Stimulated activated effector memory CD8-positive, alpha-beta T cell treated with anti-CD3 and anti-CD28 coated beads, Interleukin-12 subunit alpha, Interleukin-12 subunit beta, amount 100 ng/mL, for 72 hours (primary cell): ENCODE data around the gene SMYD5.

Source experiments
- ATAC-seq: fragments of 150-1000 bp; cut with Tn5 transposase; 2 replicates; pipeline ENCODE4 v1.10.0; 2021
- DNase-seq, 2 donors: peaks; one replicate each; pipeline ENCODE4 v3.0.0; 2021 to 2022; ENCODE audit warnings: low spot score in 2 of 2
- H3K27ac Mint-ChIP-seq: one replicate; pipeline ENCODE4 v1.8.0; 2022; ENCODE audit warnings: mild to moderate bottlenecking, mixed read lengths
- H3K36me3 Mint-ChIP-seq: one replicate; pipeline ENCODE4 v1.8.0; 2022; ENCODE audit warnings: mild to moderate bottlenecking, mixed read lengths
- H3K4me1 Mint-ChIP-seq: one replicate; pipeline ENCODE4 v1.8.0; 2022; ENCODE audit warnings: mixed read lengths
- H3K4me3 Mint-ChIP-seq: one replicate; pipeline ENCODE4 v1.8.0; 2022; ENCODE audit warnings: mild to moderate bottlenecking, mixed read lengths
- H3K9me3 Mint-ChIP-seq: one replicate; pipeline ENCODE4 v1.8.0; 2022; ENCODE audit warnings: mixed read lengths

The SMYD5 gene

DNA sequence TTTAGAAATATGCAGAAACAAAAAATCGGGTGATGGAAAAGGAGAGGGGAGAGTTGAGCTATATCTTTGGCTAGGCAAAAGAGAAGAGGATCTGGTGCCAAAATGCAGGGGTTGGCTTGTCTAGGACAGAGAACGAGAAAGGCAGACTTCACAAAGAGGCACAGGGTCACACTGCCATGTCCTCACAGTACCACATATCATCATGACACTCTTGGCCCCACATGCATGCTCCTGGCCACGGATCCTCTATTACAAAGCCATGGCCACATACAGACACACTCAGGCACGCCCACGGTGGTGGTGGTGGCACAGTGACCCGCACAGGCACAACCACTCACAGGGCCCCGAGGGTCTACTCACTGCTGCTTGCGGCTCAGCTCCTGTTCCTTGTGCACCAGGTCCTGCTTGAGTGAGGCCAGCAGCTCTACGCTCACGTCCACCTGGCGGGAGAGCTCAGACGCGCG is 54.4 kb downstream of the SMYD5 start:
- peak overlapping the region; percentile 35 for H3K27ac Mint-ChIP-seq
- DNase-seq (no peak), ATAC-seq (no peak)
- H3K9me3 Mint-ChIP-seq, result no peaks in the 10 kb centered on the region
- peaks cover 27% of the 10 kb centered on the region for H3K4me1 Mint-ChIP-seq
- peak overlapping the region; percentile 40 for H3K4me3 Mint-ChIP-seq
- peaks cover 26% of the 10 kb centered on the region for H3K36me3 Mint-ChIP-seq

DNA sequence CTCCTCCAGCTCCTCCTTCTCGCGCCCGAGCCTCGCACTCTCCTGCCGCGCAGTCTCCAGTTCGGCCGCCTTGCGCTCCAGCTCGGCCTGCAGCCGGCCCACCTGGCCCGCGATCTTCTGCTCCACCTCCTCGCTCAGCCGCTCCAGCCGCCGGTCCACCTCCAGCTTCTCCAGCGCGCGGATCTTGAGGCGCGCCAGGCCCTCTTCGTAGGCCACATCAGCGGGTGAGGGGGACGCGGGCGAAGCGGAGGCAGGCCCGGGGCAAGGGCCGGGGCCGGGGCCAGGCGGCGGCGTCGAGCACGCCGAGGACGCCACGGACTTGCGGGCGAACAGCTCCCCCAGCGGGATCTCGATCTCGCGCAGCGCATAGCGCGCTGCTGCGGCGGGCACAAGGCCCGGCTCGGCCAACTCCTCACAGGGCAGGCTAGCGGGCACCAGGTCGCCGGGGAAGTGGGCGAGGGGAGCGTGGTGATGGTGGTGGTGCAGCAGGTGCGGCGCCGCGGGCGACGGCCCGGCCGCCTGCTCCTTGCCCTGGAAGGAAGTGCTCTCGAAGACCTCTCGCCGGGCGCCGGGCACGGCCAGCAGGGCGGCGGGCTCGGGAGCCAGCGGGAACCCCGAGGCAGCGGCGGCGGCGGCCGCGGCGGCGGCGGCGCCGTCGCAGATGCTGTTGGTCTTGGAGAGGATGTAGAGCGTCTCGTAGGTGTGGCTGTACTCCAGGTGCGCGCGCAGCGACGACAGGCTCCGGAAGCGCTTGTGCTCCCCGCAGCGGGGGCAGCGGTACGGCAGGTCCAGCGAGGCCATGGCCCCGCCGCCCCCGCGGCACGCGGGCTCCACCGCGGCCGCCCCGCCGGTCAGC is 55.0 kb downstream of the SMYD5 start:
- ATAC-seq, result peak; percentile 87
- peaks cover 25% of the 10 kb centered on the region for H3K36me3 Mint-ChIP-seq
- DNase-seq, result peak in 1 of 2 donors; percentile 77
- H3K27ac Mint-ChIP-seq, result no peak overlapping the region
- H3K4me1 Mint-ChIP-seq, result peaks cover 27% of the 10 kb centered on the region
- no peaks in the 10 kb centered on the region for H3K9me3 Mint-ChIP-seq
- peak overlapping the region; percentile 39 for H3K4me3 Mint-ChIP-seq

DNA sequence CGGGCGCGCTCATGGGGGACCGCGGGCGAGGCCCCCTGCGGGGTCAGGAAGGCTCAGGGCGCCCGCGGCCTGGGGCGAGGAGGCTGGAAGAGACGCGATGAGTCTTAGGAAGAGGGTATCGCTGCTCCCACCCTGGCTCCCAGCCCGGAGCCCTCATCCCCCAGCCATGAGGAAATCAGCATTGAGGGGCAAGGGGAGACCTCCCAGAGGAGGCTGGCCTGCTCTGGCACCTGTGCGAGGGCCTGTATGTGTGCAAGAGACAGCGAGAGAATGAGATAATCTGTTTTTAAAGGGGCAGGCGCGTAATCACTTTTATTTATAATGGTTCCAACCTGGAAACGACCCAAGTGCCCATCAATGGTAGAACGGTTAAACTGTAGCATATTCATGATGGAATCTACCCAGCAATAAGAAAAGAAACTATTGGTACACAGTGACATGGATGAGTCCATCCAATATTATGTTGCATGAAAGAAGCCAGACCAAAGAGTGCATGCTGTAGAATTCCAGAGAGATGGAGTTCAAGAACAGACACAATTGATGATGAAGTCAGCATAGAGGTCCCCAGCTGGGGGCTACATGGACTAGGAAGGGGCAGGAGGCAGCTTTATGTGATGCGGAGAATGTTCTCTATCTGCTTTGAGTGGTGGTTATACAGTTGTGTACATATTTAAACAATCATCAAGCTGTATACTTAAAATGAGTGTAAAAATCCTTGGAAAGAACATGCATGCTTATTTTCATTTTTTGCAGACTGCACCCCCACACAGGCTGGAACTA is 55.8 kb downstream of the SMYD5 start:
- Mint-ChIP-seq H3K4me3 (peak overlapping the region; percentile 39), H3K27ac (no peak overlapping the region), H3K36me3 (peaks cover 21% of the 10 kb centered on the region), H3K9me3 (no peaks in the 10 kb centered on the region), H3K4me1 (peaks cover 27% of the 10 kb centered on the region)
- DNase-seq (no peak), ATAC-seq (no peak)

DNA sequence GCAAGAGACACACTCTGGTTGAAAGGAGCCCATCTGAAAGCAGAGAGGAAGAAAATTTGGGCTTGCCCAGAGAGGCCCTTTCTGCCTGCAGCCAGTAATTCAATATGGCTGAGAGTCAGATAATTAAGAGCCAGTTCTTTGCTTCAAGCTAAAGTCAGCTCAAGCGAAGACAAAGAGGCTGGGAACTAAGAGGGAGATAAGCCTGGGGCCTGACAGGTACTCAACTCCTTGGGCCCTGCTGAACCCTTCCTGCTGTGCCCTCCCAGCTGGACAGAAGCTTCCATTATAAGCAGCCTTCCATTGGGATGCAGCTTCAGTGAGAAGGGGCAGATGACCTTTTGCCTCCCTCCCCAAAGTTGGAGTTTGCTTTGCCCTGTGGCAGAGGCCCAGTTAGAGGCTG is 58.2 kb downstream of the SMYD5 start:
- Mint-ChIP-seq H3K4me3 (no peak overlapping the region), H3K9me3 (no peaks in the 10 kb centered on the region), H3K4me1 (peaks cover 21% of the 10 kb centered on the region), H3K27ac (no peak overlapping the region), H3K36me3 (peaks cover 16% of the 10 kb centered on the region)
- no peak for ATAC-seq
- no peak for DNase-seq
